GM13977 (cell line): Measurements from ENCODE around the gene TNFAIP8L2.
A peak's percentile ranks its signal among the peaks of the same experiment; 100 is the strongest.

Experiments used
- DNase-seq: peaks from one replicate; pipeline ENCODE4 v3.0.0; 2012; ENCODE audit warnings: low spot score
- CTCF ChIP-seq: IDR thresholded peaks from 2 replicates; pipeline ENCODE4 v1.5.1; 2012; ENCODE audit warnings: mild to moderate bottlenecking, control low read depth; ENCODE audit not compliant: insufficient read depth; ENCODE audit errors: extremely low read depth, missing control alignments
- in situ Hi-C: fragments of 300-500 bp; cut with MboI; formaldehyde crosslinking; loops from one replicate; pipeline ENCODE4 v1.12.0; 2022; ENCODE audit warnings: low sequenced_read_pairs, low pct_unique_long_range_greater_than_20kb, mixed read lengths, inconsistent platforms; ENCODE audit not compliant: unreplicated experiment

The TNFAIP8L2 gene

DNA sequence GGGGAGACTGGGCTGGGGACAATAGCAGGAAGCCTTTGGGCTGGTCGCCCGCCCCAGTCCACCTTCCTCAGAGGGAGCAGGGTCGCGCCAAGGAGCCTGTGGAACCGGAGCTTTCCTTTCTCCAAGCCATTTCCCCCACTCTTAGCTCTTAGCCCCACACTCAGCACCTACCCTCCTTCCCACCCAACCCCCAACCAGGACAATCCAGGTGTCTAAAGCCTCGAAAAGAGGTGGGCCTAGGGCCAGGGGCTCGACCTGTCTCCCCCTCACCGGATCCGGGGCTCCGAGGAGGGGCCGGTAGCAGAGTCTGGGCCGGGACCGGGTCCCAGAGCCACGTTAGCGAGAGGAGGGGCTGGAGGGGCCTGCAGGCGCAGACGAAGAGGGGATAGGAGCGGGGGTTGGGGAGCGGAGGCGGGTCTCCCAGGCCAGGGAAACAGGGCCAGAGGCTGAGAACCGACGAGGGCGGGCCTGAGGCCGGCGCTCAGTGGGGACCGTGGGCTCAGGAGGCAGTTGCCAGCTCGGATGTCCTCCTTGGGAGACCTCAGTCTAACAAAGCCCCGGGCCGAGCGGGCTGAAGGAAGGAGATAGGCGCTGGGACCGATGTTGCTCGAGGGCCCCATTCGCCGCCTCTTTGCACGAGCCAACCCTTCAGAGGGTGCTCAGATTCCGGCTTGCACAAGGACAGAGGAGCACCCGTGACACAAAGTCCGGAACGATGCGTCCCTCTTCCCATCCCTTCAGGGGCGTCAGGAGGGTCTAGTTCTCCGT lies 11.0 kb upstream of the TNFAIP8L2 start:
- in situ Hi-C loops, result no loop called here
- no peak for DNase-seq
- TF ChIP-seq CTCF, result no peak

GRCh38 chr1:151146072-151146411 lies 10.4 kb upstream of the TNFAIP8L2 start:
- no peak for TF ChIP-seq CTCF
- in situ Hi-C loops, result no loop called here
- DNase-seq, result no peak

- DNase-seq, result peak; percentile 92
- in situ Hi-C loops, result no loop called here
These were observed 9.9 kb upstream of the TNFAIP8L2 start, which contains the start of gene SEMA6C for GRCh38 chr1:151146412-151147131. Gene SEMA6C (minus strand): TSS chr1:151146631. CDS start chr1:151142621, 4,010 bp downstream.

GRCh38 chr1:151147132-151147503 lies 9.3 kb upstream of the TNFAIP8L2 start:
- in situ Hi-C loops, result no loop called here
- TF ChIP-seq CTCF, result no peak
- no peak for DNase-seq

More at GRCh38 chr1:151146412-151147131, 9.9 kb upstream of the TNFAIP8L2 start, which contains the start of gene SEMA6C:
- TF ChIP-seq CTCF, result no peak

- in situ Hi-C loops, result no loop called here
- TF ChIP-seq CTCF, result no peak
- no peak for DNase-seq
These were observed 8.8 kb upstream of the TNFAIP8L2 start for GRCh38 chr1:151147665-151148064.

- in situ Hi-C loops, result no loop called here
- no peak for DNase-seq
- TF ChIP-seq CTCF, result no peak
These were observed 650 bp downstream of the TNFAIP8L2 start for GRCh38 chr1:151157067-151157531.
